GM18499 (cell line): ENCODE results near the gene PCDH18.
"Not testable (repeated sequence)": the region's sequence is repeated elsewhere in the genome, so short reads cannot be mapped to it uniquely, and the experiment has no call there.

ENCODE experiments used
- ATAC-seq: cut with Tn5 transposase; IDR thresholded peaks from one replicate; pipeline ENCODE4 v1.9.1; 2021; ENCODE audit warnings: moderate number of reproducible peaks; ENCODE audit not compliant: insufficient read depth, unreplicated experiment

The PCDH18 gene

DNA sequence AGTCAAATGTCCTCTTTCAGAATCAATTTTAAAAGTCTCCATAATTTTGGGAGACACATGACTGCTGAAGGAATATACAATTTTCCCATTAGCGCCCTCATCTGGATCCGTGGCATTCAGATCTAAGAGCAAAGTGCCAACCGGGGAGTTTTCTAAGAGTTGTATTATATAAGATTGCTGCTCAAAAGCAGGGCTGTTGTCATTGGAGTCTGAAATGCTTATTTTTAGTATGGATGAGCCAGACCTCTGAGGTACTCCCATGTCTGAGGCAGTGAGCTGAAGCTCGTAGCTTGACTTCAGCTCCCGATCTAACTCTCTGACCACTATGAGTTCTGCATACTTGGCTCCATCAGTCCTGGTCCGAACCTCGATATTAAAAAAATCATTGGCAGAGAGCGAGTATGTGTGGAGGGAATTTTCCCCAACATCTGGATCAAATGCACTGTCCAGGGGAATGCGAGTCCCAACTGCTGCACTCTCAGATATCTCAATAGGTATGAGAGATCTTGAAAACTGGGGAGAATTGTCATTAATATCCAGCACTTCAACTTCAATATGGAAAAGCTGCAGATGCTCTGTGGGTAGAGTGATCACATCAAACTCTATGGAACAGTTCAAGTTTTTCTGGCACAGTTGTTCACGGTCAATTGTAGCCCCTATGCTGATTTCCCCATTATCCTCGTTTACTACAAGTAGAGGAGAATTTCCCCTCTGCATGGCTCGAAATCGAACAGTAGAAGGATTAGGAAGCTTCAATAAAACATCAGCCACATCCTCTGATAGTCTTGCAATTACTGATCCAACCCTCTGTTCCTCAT is 917 bp downstream of the PCDH18 start:
- ATAC-seq = no peak

DNA sequence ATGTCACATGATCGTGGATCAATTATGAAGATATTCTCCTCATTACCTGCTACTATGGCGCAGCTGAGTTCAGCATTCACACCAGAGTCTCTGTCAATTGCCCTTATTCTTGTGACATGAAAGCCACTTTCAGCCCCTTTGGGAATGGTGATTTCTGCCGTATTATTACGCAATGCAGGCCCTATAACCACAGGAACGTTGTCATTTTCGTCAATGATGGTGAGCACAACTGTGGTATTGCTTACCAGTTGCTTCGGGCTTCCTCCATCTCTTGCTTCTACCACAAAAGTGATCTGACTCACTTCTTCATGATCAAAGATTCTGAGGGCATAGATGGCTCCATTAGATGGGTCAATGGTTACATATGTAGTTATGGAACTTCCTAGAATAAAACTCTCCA is 2.1 kb downstream of the PCDH18 start:
- ATAC-seq = no peak

DNA sequence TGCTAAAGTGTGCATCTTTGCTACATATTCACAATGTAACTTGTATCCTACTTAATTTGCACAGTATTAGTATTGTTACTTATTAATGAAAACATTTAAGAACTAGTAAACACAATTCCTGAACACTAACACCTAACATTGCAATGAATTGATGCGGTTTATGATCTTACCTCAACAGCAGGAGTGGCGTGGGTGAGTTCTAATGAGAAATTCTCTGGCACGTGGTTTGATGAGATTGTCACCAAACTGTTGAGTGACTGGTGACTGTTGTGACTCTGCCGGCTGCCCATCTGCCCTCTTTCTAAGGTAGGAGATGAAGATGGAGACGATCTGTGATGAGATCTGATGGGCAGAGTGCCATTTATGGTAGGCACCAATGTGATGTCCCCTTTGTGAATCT is 2.9 kb downstream of the PCDH18 start:
- ATAC-seq = no peak

DNA sequence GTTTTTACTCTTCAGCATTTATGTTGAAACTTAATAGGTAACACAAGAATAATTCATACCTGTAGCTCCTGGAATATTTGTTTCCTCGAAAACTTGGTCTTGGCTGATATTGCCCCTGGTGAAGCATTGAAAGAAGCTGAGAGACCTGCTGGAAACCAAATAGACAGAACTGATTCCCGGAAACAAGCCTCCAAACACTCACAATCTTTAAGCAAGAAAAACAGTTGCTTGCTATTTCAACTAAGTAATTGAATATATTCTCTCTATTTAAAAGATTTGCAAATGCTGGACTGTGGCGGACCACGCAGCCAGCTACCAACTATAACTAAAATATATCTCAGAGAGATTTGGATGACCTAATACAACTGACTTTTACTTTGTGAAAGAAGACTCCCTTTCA is 3.6 kb downstream of the PCDH18 start:
- ATAC-seq = no peak

DNA sequence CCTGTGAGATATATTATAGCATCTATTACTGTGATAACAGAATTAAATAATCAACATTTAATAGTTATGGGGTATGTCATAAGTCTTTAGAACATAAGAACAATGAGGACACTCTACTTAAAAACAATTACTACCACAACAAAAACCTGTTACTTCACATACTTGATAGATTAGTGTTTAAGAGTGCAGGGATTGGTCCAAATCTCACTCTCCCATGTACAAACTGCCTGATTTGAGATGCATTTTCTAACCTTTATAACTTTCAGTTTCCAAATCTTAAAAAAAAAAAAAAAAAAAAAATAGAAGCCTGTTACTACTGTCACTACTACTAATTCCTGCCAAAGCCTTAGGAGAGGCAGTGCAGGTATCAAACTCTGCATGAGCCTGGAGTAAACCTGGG is 5.6 kb downstream of the PCDH18 start:
- no peak for ATAC-seq

DNA sequence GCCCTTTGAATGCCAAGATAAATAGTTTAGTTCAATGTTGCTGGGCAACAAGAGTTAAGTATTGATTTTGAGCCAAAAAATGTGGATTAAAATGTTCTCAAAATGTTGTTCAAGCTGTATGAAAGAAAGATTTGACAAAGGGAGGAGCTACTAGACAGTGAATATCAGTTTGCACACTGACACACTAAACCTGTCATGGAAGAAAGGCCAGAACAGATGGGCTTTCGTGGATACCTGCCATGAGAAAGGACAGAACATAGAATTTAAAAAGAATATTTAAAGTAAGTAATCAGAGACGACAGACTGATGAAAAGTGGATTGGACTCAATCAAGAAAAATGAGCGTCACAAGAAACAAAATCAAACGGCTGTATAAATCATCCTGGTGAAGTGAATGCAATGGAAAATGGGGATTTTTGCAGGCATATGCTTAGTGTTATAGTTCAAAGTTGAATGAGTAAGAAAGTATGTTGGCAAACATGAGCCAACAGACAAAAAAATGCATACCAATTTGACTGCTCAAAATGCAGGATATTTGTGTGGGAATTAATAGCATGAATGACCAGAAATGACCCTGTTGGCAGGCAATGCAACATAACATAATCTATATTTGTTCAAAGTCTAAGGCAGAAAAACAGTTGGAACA is 7.4 kb downstream of the PCDH18 start:
- ATAC-seq = no peak

DNA sequence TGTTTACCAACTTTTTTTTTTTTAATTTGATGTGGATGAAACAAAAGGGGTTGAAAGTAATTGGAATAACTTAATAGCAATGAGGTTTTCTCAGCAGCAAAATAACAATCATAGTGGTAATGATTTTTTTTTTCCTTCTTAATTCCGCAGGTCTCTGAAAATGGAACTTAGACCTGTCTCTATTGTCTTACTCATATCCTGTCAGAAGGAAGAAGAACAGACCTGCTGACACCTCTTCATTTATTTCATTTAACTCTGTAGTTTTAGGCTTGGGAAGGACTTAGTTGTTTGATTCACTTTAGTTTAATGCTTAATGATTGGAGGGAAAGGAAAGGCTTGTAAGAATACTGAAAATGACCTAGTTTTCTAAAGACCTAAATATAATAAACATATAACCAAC is 9.0 kb downstream of the PCDH18 start:
- ATAC-seq = no peak

DNA sequence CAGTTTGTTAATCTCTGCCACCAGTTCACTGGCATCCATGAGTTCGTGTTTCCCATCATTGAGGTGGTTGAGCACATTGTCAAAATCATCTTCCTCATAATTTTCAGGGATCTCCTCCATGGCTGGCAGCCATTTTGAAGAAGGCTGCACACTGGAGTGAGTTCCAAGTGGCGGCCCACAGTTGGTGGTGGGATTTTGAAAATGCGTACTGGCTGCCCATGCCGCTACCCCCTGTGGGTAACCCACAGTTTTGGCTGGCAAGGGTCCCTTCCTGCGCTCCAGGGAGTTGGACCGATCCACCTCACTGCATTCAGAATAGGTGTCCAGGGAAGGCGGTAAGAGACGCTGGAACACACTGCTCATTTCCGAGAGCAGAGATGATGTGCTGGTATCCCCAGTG is 11.2 kb downstream of the PCDH18 start:
- ATAC-seq = no peak

DNA sequence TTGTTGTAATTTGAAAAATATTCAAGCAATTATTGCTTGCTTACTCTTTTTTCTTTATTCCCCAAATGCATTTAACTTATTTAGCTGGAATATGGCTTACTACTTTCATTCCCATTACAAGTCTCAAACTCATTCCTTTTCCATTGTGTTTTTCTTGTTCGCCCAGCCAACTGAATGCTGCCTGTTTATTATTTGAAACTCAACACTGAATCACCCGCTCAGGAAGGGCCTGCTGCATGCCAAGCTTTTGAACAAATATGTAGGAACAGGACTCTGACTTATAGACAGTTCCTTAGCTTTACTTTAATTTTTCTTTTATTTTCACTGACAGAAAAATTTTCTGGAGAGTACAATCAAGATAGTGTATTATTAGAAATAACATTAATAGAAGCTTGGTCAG is 12.9 kb downstream of the PCDH18 start:
- ATAC-seq = no peak

DNA sequence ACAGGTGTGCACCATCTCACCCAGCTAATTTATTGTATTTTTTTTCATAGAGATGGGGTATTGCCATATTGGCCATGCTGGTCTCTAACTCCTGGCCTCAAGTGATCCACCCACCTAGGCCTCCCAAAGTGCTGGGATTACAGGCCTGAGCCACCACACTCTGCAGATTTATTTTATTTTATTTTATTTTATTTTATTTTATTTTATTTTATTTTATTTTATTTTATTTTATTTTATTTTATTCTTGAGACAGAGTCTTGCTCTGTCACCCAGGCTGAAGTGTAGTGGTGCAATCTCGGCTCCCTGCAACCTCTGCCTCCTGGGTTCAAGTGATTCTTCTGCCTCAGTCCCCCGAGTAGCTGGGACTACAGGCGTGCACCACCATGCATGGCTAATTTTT is 15.0 kb downstream of the PCDH18 start:
- ATAC-seq = not testable (repeated sequence)

DNA sequence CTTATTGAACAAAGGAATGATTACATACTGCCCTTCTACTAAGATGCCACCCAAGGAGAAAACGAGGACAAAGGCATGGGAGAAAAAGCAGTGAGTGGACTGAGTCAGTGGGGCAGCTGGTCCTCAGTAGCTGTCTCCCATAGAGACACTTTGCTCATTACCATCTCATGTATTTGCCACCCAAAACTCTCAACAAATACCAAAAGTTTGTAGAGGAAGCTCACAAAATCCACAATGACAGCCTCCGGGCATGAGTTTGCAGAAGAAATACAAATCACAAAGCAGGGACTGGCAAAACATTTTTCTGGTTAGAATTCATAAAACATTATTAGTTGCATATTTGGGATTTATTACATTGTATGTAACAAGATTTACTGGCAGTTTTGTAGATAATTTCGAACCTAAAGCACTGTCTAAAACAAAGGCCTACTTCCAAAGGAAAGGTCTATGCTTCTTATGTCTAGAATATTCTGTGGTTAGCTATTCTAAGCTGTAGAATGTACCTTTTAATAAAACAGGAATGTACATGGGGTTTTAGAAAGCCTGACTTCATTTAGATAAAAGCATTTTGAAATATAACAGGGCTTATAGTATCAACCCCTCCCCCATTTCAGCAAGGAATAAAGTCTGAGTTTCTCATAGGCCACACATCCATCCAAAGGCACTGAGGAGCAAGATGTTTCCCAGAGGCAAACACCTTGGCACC is 17.7 kb downstream of the PCDH18 start:
- ATAC-seq = no peak

DNA sequence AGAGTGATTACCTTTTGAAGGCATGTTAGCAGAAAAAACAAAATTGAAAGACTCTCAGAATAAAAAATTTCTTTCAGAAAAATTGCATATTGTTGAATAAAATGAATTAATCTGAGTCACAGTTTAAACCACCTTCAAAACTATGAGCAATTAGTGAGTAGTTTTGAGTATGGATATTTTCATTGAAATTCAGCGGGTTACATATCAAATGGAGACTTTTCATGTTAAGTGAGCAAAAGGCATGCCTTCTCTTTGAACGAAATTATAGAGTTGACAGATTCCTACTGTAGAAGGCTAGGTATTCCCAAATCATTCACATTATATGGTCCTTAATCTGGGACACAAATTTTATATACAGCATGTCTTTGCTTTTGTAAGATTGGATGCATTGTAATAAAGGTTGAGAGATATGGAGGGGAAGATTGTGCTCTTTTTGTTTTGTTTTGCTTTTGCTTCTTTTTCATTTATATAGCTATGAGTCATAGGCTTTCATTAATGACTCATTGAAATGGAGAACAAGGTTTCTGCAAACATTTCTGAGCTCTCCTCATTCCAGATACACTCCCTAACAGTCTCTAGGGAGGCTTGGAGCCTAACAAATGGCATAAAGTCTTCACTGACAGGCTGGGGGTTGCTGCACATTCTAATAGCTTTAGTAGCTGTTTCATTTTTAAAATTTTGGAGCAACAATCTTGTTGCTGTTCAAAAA is 21.6 kb downstream of the PCDH18 start:
- no peak for ATAC-seq

DNA sequence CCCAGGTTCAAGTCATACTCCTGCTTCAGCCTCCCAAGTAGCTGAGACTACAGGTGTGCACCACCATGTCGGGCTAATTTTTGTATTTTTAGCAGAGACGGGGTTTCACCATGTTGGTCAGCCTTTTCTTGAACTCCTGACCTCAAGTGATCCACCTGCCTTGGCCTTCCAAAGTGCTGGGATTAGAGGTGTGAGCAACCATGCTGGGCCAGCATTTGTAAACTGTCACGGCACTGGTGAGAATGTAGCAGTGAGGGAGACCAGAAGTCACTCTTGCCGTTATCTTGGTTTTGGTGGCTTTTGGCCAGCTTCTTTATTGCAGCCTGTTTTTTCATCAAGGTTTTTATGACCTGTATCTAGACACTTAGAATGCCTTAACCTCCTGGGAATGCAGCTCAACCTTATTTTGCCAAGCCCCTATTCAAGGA is 22.4 kb downstream of the PCDH18 start:
- no peak for ATAC-seq

DNA sequence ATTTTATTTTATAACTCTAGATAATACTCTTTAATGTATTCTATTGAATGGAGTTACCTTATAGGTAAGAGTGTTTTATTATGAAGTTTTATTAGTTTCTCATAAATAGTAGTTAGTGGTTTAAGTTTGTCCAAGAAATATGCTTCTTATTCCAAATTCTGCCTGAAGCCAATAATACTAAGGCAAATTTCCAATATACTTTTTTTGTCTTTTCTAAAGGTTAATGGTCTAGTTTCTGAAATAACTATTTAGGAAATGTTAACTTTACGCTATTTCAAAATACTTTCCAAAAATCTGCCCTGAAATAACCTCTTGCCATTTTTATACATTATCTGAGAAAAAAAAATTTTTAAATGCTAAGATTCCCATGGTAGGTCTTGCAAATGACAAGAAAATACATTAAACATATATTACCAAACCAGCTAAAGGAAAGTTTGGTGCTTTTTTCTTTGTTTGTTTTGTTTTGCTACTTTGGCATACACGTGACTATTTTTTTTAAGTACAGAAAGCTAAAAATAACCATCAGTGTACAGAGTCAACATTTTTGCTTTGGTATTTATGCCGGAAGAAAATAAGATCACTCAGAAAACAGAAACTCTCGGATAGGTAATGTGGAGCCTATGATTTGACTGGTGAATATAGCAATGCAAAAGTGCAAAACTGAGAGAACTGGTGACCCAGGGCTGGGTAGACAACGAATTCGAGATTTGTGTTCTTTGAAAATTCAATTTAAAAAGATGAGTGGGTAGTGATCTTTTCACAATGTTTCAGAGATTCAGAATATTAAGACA is 29.8 kb downstream of the PCDH18 start:
- no peak for ATAC-seq

DNA sequence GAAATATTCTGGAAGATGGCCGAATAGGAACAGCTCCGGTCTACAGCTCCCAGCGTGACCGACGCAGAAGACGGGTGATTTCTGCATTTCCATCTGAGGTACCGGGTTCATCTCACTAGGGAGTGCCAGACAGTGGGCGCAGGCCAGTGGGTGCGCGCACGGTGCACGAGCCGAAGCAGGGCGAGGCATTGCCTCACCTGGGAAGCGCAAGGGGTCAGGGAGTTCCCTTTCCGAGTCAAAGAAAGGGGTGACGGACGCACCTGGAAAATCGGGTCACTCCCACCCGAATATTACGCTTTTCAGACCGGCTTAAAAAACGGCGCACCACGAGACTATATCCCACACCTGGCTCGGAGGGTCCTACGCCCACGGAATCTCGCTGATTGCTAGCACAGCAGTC is 36.0 kb downstream of the PCDH18 start:
- not testable (repeated sequence) for ATAC-seq

DNA sequence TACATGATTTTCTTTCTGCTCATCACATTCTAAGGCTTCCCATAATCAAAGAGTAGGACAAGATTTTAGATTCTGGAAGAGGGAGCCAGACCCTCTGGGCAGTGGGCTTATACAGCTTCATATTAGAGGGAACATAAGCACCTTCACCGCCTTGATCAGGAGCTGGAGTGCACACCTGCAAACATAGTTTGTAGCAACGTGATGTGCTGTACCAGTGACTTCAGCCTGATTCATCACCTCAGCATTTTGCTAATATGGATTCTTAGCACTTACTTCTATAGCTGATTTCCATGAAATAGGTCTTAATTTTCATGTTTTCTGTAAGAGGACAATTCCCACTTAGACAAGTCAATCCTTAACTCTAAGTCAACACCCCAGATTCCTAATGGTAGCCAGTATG is 36.7 kb downstream of the PCDH18 start:
- ATAC-seq = no peak

DNA sequence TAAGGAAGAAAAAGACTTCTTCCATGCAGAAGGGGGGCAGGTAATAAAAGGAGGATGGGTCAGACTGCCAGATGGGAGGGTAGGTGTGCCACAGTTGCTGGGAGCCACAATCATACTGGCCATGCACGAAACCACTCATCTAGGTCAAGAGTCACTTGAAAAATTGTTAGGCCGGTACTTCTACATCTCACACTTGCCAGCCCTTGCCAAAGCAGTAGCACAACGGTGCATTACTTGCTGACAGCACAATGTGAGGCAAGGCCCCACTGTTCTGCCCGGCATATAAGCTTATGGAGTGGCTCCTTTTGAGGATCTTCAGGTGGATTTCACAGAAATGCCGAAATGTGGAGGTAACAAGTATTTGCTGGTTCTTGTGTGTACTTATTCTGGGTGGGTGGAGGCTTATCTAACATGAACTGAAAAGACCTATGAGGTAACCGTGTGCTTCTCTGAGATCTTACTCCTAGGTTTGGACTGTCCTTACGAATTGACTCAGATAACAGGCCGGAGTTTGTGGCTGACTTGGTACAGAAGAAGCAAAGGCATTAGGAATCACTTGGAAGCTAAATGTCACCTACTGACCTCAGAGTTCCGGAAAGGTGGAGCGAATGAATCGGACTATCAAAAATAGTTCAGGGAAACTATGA is 48.9 kb downstream of the PCDH18 start:
- ATAC-seq = not testable (repeated sequence)

DNA sequence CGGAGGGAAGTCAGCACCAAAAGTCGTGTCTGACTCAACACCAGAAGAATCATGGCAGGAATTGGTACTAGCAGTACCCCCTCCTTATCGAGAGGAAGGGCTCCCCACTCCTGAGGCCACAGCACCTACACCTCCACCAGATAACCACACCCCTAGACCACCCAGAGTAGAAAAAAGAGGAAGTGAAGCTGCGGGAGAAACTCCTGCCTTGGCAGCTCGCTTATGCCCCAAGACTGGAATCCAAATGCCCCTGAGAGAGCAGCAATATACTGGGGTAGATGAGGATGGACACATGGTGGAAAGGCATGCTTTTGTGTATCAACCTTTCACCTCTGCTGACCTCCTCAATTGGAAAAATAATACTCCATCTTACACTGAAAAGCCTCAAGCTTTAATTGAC is 52.6 kb downstream of the PCDH18 start:
- not testable (repeated sequence) for ATAC-seq

DNA sequence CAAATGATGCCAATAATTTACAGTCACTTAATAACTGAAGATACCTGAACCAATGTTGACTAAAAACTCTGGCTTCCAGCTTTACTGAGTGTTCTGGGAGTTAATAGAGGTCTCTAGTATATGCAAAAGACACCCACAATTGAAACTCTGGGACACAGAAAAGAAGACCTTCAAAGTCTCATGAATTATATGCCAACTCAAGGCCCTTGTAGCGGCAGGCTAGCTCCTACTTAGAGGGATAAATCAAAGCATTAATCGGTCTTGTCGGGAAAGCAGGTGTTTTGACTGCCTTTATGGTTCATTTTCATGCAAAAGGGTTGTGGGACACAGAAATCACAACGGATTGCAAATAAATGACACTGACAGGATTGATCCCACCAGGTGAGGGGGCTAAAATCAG is 55.9 kb downstream of the PCDH18 start:
- ATAC-seq = no peak
